Neuronal stem cell (in vitro differentiated cells): ENCODE results near the gene ISOC2.
A peak's percentile ranks its signal among the peaks of the same experiment; 100 is the strongest.
"Not testable (repeated sequence)": the region's sequence is repeated elsewhere in the genome, so short reads cannot be mapped to it uniquely, and the experiment has no call there.

Experiments used
- DNase-seq: peaks from one replicate; pipeline ENCODE4 v3.0.0-alpha.2; 2013; ENCODE audit warnings: low spot score
- H2AFZ ChIP-seq: one replicate; pipeline ENCODE4 v1.6.1; 2013; ENCODE audit warnings: mild to moderate bottlenecking, low read length, inconsistent platforms
- H2AK5ac ChIP-seq: 2 replicates; pipeline ENCODE4 v1.6.1; 2013; ENCODE audit warnings: low read depth, mild to moderate bottlenecking, inconsistent platforms, low read length, moderate library complexity, mixed read lengths
- H2BK120ac ChIP-seq: 2 replicates; pipeline ENCODE4 v1.6.1; 2013; ENCODE audit warnings: low read depth, mild to moderate bottlenecking, inconsistent platforms, low read length, moderate library complexity, mixed read lengths
- H2BK12ac ChIP-seq: one replicate; pipeline ENCODE4 v1.6.1; 2013; ENCODE audit warnings: low read length, inconsistent platforms
- H2BK15ac ChIP-seq: 2 replicates; pipeline ENCODE4 v1.6.1; 2013; ENCODE audit warnings: mild to moderate bottlenecking, low read length, inconsistent platforms, mixed read lengths
- H2BK5ac ChIP-seq: one replicate; pipeline ENCODE4 v1.6.1; 2013; ENCODE audit warnings: inconsistent platforms, mild to moderate bottlenecking, low read length, moderate library complexity
- H3K14ac ChIP-seq: one replicate; pipeline ENCODE4 v1.6.1; 2013; ENCODE audit warnings: low read length, inconsistent platforms
- H3K18ac ChIP-seq: 2 replicates; pipeline ENCODE4 v1.6.1; 2013; ENCODE audit warnings: low read length, inconsistent platforms
- H3K23ac ChIP-seq: 2 replicates; pipeline ENCODE4 v1.6.1; 2013; ENCODE audit warnings: low read depth, mild to moderate bottlenecking, mixed read lengths, low read length, inconsistent platforms; ENCODE audit not compliant: poor library complexity
- H3K27ac ChIP-seq: replicated peaks from 3 replicates; pipeline ENCODE4 v1.5.1; 2013; ENCODE audit warnings: low read length, inconsistent platforms
- H3K27me3 ChIP-seq, 3 experiments: 2 replicates each; pipeline ENCODE4 v1.6.1; 2013; ENCODE audit warnings: low read length in 3 of 3, mild to moderate bottlenecking in 2 of 3, inconsistent platforms in 1 of 3, low read depth in 1 of 3, mixed read lengths in 1 of 3, moderate library complexity in 1 of 3; ENCODE audit not compliant: control insufficient read depth in 3 of 3, insufficient read depth in 3 of 3
- H3K36me3 ChIP-seq, 2 donors: replicated peaks in 1 of 2; 2 replicates each; pipeline ENCODE4 v1.6.1; 2013; ENCODE audit warnings: low read length in 2 of 2; ENCODE audit not compliant: control insufficient read depth in 2 of 2, insufficient read depth in 2 of 2
- H3K4ac ChIP-seq: 2 replicates; pipeline ENCODE4 v1.6.1; 2013; ENCODE audit warnings: inconsistent platforms, mild to moderate bottlenecking, low read length, moderate library complexity
- H3K4me1 ChIP-seq, 2 donors: 1 replicate in 1 of 2; 2 replicates in 1 of 2; pipeline ENCODE4 v1.6.1; 2013; ENCODE audit warnings: low read length in 2 of 2, low read depth in 1 of 2; ENCODE audit not compliant: control insufficient read depth in 2 of 2, insufficient read depth in 1 of 2
- H3K4me2 ChIP-seq: one replicate; pipeline ENCODE4 v1.6.1; 2013; ENCODE audit warnings: mild to moderate bottlenecking, low read length, inconsistent platforms; ENCODE audit not compliant: insufficient read depth, poor library complexity, severe bottlenecking
- H3K4me3 ChIP-seq, 2 donors: 2 replicates each; pipeline ENCODE4 v1.5.1; 2013; ENCODE audit warnings: low read length in 2 of 2, mild to moderate bottlenecking in 2 of 2, inconsistent platforms in 1 of 2, moderate library complexity in 1 of 2
- H3K79me1 ChIP-seq: one replicate; pipeline ENCODE4 v1.6.1; 2013; ENCODE audit warnings: low read depth, mild to moderate bottlenecking, inconsistent platforms, low read length, moderate library complexity
- H3K9ac ChIP-seq: one replicate; pipeline ENCODE4 v1.6.1; 2013; ENCODE audit warnings: mild to moderate bottlenecking, low read depth, low read length, inconsistent platforms; ENCODE audit not compliant: poor library complexity
- H3K9me3 ChIP-seq, 2 donors: replicated peaks in 1 of 2; 2 replicates each; pipeline versions ENCODE3 to v1.6.1; 2013; ENCODE audit warnings: low read length in 2 of 2, mild to moderate bottlenecking in 2 of 2, inconsistent platforms in 1 of 2, low read depth in 1 of 2, mixed read lengths in 1 of 2, moderate library complexity in 1 of 2; ENCODE audit not compliant: control insufficient read depth in 2 of 2, insufficient read depth in 1 of 2
- H4K8ac ChIP-seq: one replicate; pipeline ENCODE4 v1.6.1; 2013; ENCODE audit warnings: low read depth, mild to moderate bottlenecking, inconsistent platforms, low read length, moderate library complexity
- H4K91ac ChIP-seq: one replicate; pipeline ENCODE4 v1.6.1; 2013; ENCODE audit warnings: low read length, low read depth, mild to moderate bottlenecking, inconsistent platforms; ENCODE audit not compliant: poor library complexity
- WGBS, 2 donors: extraction: QIAGEN DNeasy Blood & Tissue Kit; methylation state at CpG; one replicate each; pipeline ENCODE4 v1.1.7; 2013; ENCODE audit warnings: missing lambda C conversion rate in 2 of 2, mixed read lengths in 1 of 2; ENCODE audit not compliant: insufficient read length in 2 of 2, insufficient replicate concordance in 1 of 2; ENCODE audit errors: extremely low coverage in 2 of 2; 5-methylcytosine and 5-hydroxymethylcytosine counted together

The ISOC2 gene

GRCh38 chr19:55498246-55498840 is 36.9 kb upstream of the ISOC2 start:
- Histone ChIP-seq H2BK120ac (no peak overlapping the region), H3K14ac (no peak overlapping the region), H3K9me3 (peaks cover 3 to 4% of the 10 kb centered on the region in 2 donors), H3K23ac (no peak overlapping the region), H2AK5ac (no peak overlapping the region), H4K91ac (no peak overlapping the region), H3K9ac (no peak overlapping the region), H2AFZ (no peak overlapping the region), H2BK12ac (no peak overlapping the region), H2BK5ac (no peak overlapping the region), H3K18ac (no peak overlapping the region), H3K27me3 (peaks cover 0 to 4% (median 2%) of the 10 kb centered on the region in 3 experiments), H3K4ac (no peak overlapping the region), H4K8ac (no peak overlapping the region), H3K4me3 (no peak overlapping the region), H3K27ac (no peak overlapping the region), H3K36me3 (no peaks in the 10 kb centered on the region), H3K4me2 (no peak overlapping the region), H3K79me1 (no peaks in the 10 kb centered on the region), H3K4me1 (peaks cover 0 to 7% of the 10 kb centered on the region in 2 donors), H2BK15ac (peak overlapping the region; percentile 33)
- DNase-seq = no peak
- WGBS, 2 donors = no CpG with 5 or more reads among the region's 2 CpGs

DNA sequence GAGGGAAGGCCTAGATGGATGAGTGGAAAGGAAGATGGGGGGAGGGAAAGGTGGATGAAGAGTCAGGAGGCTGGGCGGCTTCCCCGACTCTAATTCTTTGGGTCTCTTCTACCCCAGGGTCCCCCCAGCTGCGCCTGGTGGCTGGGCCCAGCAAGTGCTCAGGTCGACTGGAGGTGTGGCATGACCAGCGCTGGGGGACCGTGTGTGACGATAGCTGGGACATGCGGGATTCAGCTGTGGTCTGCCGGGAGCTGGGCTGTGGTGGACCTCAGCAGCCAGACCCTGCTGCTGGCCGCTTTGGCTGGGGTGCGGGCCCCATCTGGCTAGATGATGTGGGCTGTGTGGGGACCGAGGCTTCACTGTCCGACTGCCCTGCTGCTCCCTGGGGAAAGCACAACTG is 36.3 kb upstream of the ISOC2 start:
- H3K79me1 ChIP-seq = no peaks in the 10 kb centered on the region

GRCh38 chr19:55496820-55497219 is 35.4 kb upstream of the ISOC2 start:
- WGBS, 2 donors = no CpG with 5 or more reads among the region's 10 CpGs
- not testable (repeated sequence) for H3K4me3 ChIP-seq, H3K4me2 ChIP-seq, H3K23ac ChIP-seq, H3K27ac ChIP-seq, H2BK12ac ChIP-seq, H3K36me3 ChIP-seq, H3K79me1 ChIP-seq, H3K4ac ChIP-seq, DNase-seq, H3K9ac ChIP-seq, H3K27me3 ChIP-seq, H2BK15ac ChIP-seq, H2BK5ac ChIP-seq, H3K4me1 ChIP-seq, H4K8ac ChIP-seq, H4K91ac ChIP-seq, H3K9me3 ChIP-seq, H3K14ac ChIP-seq, H2AFZ ChIP-seq, H2BK120ac ChIP-seq, H3K18ac ChIP-seq, H2AK5ac ChIP-seq

More for the DNA sequence above, 36.3 kb upstream of the ISOC2 start:
- Histone ChIP-seq H3K4me2 (no peak overlapping the region), H2BK15ac (peak overlapping the region; percentile 33), H3K27ac (no peak overlapping the region), H3K4ac (peak overlapping the region; percentile 26), H2BK120ac (no peak overlapping the region), H2AK5ac (peak overlapping the region; percentile 83), H4K8ac (no peak overlapping the region), H4K91ac (no peak overlapping the region), H3K9me3 (peaks cover 0 to 3% of the 10 kb centered on the region in 2 donors), H3K4me1 (peaks cover 0 to 7% of the 10 kb centered on the region in 2 donors), H3K4me3 (no peak overlapping the region), H3K9ac (no peak overlapping the region), H3K18ac (peak overlapping the region; percentile 33), H3K36me3 (no peaks in the 10 kb centered on the region), H3K14ac (no peak overlapping the region), H2BK5ac (no peak overlapping the region), H2BK12ac (no peak overlapping the region), H2AFZ (no peak overlapping the region), H3K23ac (peak overlapping the region; percentile 60), H3K27me3 (no peaks in the 10 kb centered on the region)
- no peak for DNase-seq
- no CpG with 5 or more reads among the region's 13 CpGs for WGBS, 2 donors

GRCh38 chr19:55495646-55496349 is 34.4 kb upstream of the ISOC2 start:
- H3K27ac ChIP-seq = no peak overlapping the region
- H3K14ac ChIP-seq = no peak overlapping the region
- H3K4me2 ChIP-seq = no peak overlapping the region
- H3K27me3 ChIP-seq = no peaks in the 10 kb centered on the region
- no peak overlapping the region for H4K8ac ChIP-seq
- no peak overlapping the region for H3K18ac ChIP-seq
- H3K4me3 ChIP-seq = no peak overlapping the region
- H3K9ac ChIP-seq = no peak overlapping the region
- DNase-seq = no peak
- H3K4ac ChIP-seq = no peak overlapping the region
- no peak overlapping the region for H2AK5ac ChIP-seq
- no CpG with 5 or more reads among the region's 11 CpGs for WGBS, 2 donors
- no peak overlapping the region for H2BK15ac ChIP-seq
- H3K23ac ChIP-seq = no peak overlapping the region
- H3K4me1 ChIP-seq = peaks cover 0 to 12% of the 10 kb centered on the region in 2 donors
- no peak overlapping the region for H2BK5ac ChIP-seq
- no peak overlapping the region for H4K91ac ChIP-seq
- no peak overlapping the region for H2BK120ac ChIP-seq
- H2AFZ ChIP-seq = no peak overlapping the region
- H2BK12ac ChIP-seq = no peak overlapping the region
- H3K9me3 ChIP-seq = no peaks in the 10 kb centered on the region
- no peaks in the 10 kb centered on the region for H3K36me3 ChIP-seq
- H3K79me1 ChIP-seq = no peaks in the 10 kb centered on the region
